Transverse colon (tissue), 4 donors: ENCODE measurements around the gene ARL14. TPM values are rescaled to one million over a fixed set of nuclear protein-coding genes. Genes with fewer than 3 reads are reported as not detected.
A peak's percentile ranks its signal among the peaks of the same experiment; 100 is the strongest.

Experiments used
- DNase-seq: peaks from one replicate; pipeline ENCODE4 v3.0.0-alpha.2; 2019
- H3K27ac ChIP-seq, 4 donors: fragments of 200-600 bp; sonication (generic); 2 replicates each; pipeline ENCODE4 v1.5.1; 2016 to 2018; ENCODE audit warnings: inconsistent platforms in 4 of 4
- H3K27me3 ChIP-seq: fragments of 200-600 bp; sonication (generic); 2 replicates; pipeline ENCODE4 v1.5.1; 2017; ENCODE audit warnings: inconsistent platforms
- H3K36me3 ChIP-seq, 4 donors: fragments of 200-600 bp; sonication (generic); 2 replicates each; pipeline ENCODE4 v1.5.1; 2017 to 2019; ENCODE audit warnings: inconsistent platforms in 4 of 4
- H3K4me1 ChIP-seq, 4 donors: fragments of 200-600 bp; sonication (generic); 2 replicates each; pipeline ENCODE4 v1.5.1; 2017 to 2020; ENCODE audit warnings: inconsistent platforms in 4 of 4
- H3K4me3 ChIP-seq, 4 donors: fragments of 200-600 bp; sonication (generic); 1 replicate in 1 of 4; 2 replicates in 3 of 4; pipeline versions ENCODE4 v1.5.1 to v1.6.1; 2017 to 2019; ENCODE audit warnings: inconsistent platforms in 4 of 4
- H3K9me3 ChIP-seq, 2 donors: fragments of 200-600 bp; sonication (generic); 2 replicates each; pipeline ENCODE4 v1.5.1; 2017 to 2019; ENCODE audit warnings: inconsistent platforms in 2 of 2
- CTCF ChIP-seq, 5 experiments: fragments of 200-600 bp in 3 of 5; fragments of 450-650 bp in 2 of 5; sonication (generic) in 3 of 5; IDR thresholded peaks; 1 replicate in 2 of 5; 2 replicates in 3 of 5; pipeline ENCODE4 v1.5.1; 2016 to 2017; ENCODE audit warnings: antibody characterized with exemption in 5 of 5, inconsistent platforms in 3 of 5, mild to moderate bottlenecking in 2 of 5, moderate library complexity in 1 of 5
- EP300 ChIP-seq: sonication (generic); formaldehyde crosslinking; IDR thresholded peaks from one replicate; pipeline ENCODE4 v1.6.1; 2017; ENCODE audit warnings: antibody characterized with exemption, low read depth
- POLR2A ChIP-seq: fragments of 450-650 bp; IDR thresholded peaks from one replicate; pipeline ENCODE4 v1.6.1; 2016; ENCODE audit warnings: antibody characterized with exemption, mild to moderate bottlenecking, moderate library complexity
- POLR2AphosphoS5 ChIP-seq, 3 donors: sonication (generic); formaldehyde crosslinking; IDR thresholded peaks; one replicate each; pipeline ENCODE4 v1.6.1; 2016; ENCODE audit warnings: antibody characterized with exemption in 3 of 3
- WGBS, 2 donors: methylation state at CpG; one replicate each; pipeline ENCODE4 v1.1.5; 2018; ENCODE audit warnings: low coverage in 1 of 2; 5-methylcytosine and 5-hydroxymethylcytosine counted together
- in situ Hi-C, 4 donors: fragments of 200-750 bp; cut with MboI; loops; one replicate each; pipeline versions ENCODE4 v1.15.0 to v1.15.1; 2017; ENCODE audit warnings: low sequenced_read_pairs in 3 of 4, low pct_ligation_motif_present in 1 of 4, low pct_unique_long_range_greater_than_20kb in 1 of 4
- intact Hi-C: fragments of 100-400 bp; cut with DNase I; formaldehyde crosslinking; loops from one replicate; pipeline ENCODE4 v1.15.1; 2023; ENCODE audit warnings: low total_unique reads
- total RNA-seq, 4 donors: library from RNA; depleted of rRNA; stranded (reverse); fragments of >200 nt; gene quantifications; one replicate each; pipeline ENCODE4 v1.1.0, GENCODE V29; 2016

ARL14 gene
- total RNA-seq, 4 donors from 2014 or later = 2.0 to 47.1 (median 27.8) TPM

- intact Hi-C loops (no loop called here), in situ Hi-C loops (no loop called here)
- 82% methylated on average over 2 of the region's 2 CpGs for WGBS, 2 donors
- H3K9me3 ChIP-seq = no peaks in the 10 kb centered on the region
- H3K36me3 ChIP-seq = no peaks in the 10 kb centered on the region
- H3K27me3 ChIP-seq = no peaks in the 10 kb centered on the region
- TF ChIP-seq POLR2AphosphoS5 (IDR thresholded peaks at IDR 0.05) = no peak
- no peak for TF ChIP-seq CTCF (IDR thresholded peaks at IDR 0.05)
- TF ChIP-seq POLR2A = no peak
- no peak for TF ChIP-seq EP300
- DNase-seq = no peak
- H3K4me1 ChIP-seq = no peaks in the 10 kb centered on the region
- no peak overlapping the region for H3K4me3 ChIP-seq
- H3K27ac ChIP-seq = no peak overlapping the region
Observed at GRCh38 chr3:160644491-160644890, 32.5 kb upstream of the ARL14 start.

GRCh38 chr3:160648701-160649100 lies 28.3 kb upstream of the ARL14 start:
- H3K27ac ChIP-seq = no peak overlapping the region
- in situ Hi-C loops = no loop called here
- intact Hi-C loops = no loop called here
- no peaks in the 10 kb centered on the region for H3K27me3 ChIP-seq
- DNase-seq = no peak
- H3K4me3 ChIP-seq = no peak overlapping the region
- H3K4me1 ChIP-seq = no peaks in the 10 kb centered on the region
- no peaks in the 10 kb centered on the region for H3K36me3 ChIP-seq
- no peak for TF ChIP-seq EP300
- H3K9me3 ChIP-seq = no peaks in the 10 kb centered on the region

- Histone ChIP-seq H3K9me3 (no peaks in the 10 kb centered on the region), H3K4me3 (no peak overlapping the region), H3K4me1 (no peaks in the 10 kb centered on the region), H3K27me3 (no peaks in the 10 kb centered on the region), H3K27ac (no peak overlapping the region), H3K36me3 (no peaks in the 10 kb centered on the region)
- WGBS, 2 donors = 85 to 91% methylated on average over 3 of the region's 3 CpGs
- TF ChIP-seq POLR2A (no peak), CTCF (IDR thresholded peaks at IDR 0.05) (no peak), POLR2AphosphoS5 (IDR thresholded peaks at IDR 0.05) (no peak), EP300 (no peak)
- in situ Hi-C loops (no loop called here), intact Hi-C loops (no loop called here)
- no peak for DNase-seq
Observed at GRCh38 chr3:160649596-160649995, 27.4 kb upstream of the ARL14 start.

- intact Hi-C loops = no loop called here
- in situ Hi-C loops = no loop called here
- Histone ChIP-seq H3K27ac (no peak overlapping the region), H3K9me3 (no peaks in the 10 kb centered on the region), H3K36me3 (no peaks in the 10 kb centered on the region), H3K27me3 (no peaks in the 10 kb centered on the region), H3K4me1 (no peaks in the 10 kb centered on the region), H3K4me3 (no peak overlapping the region)
- DNase-seq = no peak
- TF ChIP-seq EP300 (no peak), CTCF (IDR thresholded peaks at IDR 0.05) (peak in 1 of 5 experiments; percentile 11), POLR2A (no peak), POLR2AphosphoS5 (IDR thresholded peaks at IDR 0.05) (no peak)
Observed at GRCh38 chr3:160653512-160653911, 23.4 kb upstream of the ARL14 start.

GRCh38 chr3:160660902-160661301 lies 16.1 kb upstream of the ARL14 start:
- no peak for TF ChIP-seq POLR2A
- TF ChIP-seq CTCF (IDR thresholded peaks at IDR 0.05) = no peak
- no peak for TF ChIP-seq EP300
- TF ChIP-seq POLR2AphosphoS5 (IDR thresholded peaks at IDR 0.05) = no peak
- in situ Hi-C loops = no loop called here

More at GRCh38 chr3:160660902-160661301, 16.1 kb upstream of the ARL14 start:
- H3K4me3 ChIP-seq = no peak overlapping the region
- no peaks in the 10 kb centered on the region for H3K36me3 ChIP-seq
- no peak overlapping the region for H3K27ac ChIP-seq
- peaks cover 0 to 4% (median 2%) of the 10 kb centered on the region in 4 donors for H3K4me1 ChIP-seq
- intact Hi-C loops = no loop called here
- H3K27me3 ChIP-seq = no peaks in the 10 kb centered on the region
- 56 to 69% methylated on average over 5 of the region's 5 CpGs for whole genome bisulfite sequencing, 2 donors
- H3K9me3 ChIP-seq = no peaks in the 10 kb centered on the region
- no peak for DNase-seq
